ENCODE results near the gene ATG2A.

Gene ATG2A

GRCh38 chr11:64891880-64892279 lies 25.1 kb downstream of the ATG2A start:
- TF ChIP-seq, protein P1, sequence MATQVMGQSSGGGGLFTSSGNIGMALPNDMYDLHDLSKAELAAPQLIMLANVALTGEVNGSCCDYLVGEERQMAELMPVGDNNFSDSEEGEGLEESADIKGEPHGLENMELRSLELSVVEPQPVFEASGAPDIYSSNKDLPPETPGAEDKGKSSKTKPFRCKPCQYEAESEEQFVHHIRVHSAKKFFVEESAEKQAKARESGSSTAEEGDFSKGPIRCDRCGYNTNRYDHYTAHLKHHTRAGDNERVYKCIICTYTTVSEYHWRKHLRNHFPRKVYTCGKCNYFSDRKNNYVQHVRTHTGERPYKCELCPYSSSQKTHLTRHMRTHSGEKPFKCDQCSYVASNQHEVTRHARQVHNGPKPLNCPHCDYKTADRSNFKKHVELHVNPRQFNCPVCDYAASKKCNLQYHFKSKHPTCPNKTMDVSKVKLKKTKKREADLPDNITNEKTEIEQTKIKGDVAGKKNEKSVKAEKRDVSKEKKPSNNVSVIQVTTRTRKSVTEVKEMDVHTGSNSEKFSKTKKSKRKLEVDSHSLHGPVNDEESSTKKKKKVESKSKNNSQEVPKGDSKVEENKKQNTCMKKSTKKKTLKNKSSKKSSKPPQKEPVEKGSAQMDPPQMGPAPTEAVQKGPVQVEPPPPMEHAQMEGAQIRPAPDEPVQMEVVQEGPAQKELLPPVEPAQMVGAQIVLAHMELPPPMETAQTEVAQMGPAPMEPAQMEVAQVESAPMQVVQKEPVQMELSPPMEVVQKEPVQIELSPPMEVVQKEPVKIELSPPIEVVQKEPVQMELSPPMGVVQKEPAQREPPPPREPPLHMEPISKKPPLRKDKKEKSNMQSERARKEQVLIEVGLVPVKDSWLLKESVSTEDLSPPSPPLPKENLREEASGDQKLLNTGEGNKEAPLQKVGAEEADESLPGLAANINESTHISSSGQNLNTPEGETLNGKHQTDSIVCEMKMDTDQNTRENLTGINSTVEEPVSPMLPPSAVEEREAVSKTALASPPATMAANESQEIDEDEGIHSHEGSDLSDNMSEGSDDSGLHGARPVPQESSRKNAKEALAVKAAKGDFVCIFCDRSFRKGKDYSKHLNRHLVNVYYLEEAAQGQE (IDR thresholded peaks at IDR 0.05; ENCODE audit: low read depth), result no peak
- TF ChIP-seq FOXM1 (IDR thresholded peaks at IDR 0.05; ENCODE audit: borderline replicate concordance, low read depth), result no peak

DNA sequence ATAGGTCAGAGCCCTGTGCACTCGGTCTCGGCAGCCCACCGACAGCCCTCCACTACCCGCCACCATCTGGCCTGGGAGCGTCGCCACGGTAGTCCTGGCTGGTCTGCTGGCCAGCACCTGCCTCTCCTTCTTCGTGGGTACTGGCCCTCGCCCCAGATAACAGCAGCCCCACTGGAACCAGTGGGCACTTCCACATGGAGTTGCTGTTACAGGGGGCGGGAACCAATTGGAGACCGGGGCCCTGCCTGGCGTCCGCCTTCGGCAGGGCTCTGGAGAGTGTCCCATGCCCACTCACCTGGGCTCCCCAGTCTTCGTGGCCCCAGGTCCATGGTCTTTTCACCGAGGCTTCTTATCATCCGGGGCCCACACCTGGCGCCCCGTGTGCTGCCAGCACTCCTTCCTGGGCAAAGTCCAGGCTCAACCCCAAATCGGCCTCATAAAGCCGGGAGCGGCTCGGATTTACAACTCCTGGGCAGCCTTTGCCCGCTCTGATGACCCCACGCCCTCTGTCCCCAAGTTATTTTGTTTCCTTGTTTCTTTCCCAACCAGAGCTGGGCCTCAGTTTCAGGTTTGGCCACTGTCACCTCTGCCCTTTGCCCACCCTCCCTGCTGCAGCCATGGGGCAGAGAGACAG lies 25.7 kb downstream of the ATG2A start:
- no peak for TF ChIP-seq ZBTB7A (IDR thresholded peaks at IDR 0.05; ENCODE audit: low read depth)
- no peak for TF ChIP-seq CEBPB (IDR thresholded peaks at IDR 0.05)
- TF ChIP-seq, protein P2, sequence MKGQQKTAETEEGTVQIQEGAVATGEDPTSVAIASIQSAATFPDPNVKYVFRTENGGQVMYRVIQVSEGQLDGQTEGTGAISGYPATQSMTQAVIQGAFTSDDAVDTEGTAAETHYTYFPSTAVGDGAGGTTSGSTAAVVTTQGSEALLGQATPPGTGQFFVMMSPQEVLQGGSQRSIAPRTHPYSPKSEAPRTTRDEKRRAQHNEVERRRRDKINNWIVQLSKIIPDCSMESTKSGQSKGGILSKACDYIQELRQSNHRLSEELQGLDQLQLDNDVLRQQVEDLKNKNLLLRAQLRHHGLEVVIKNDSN (IDR thresholded peaks at IDR 0.05), result no peak
- no peak for TF ChIP-seq EGR1 (IDR thresholded peaks at IDR 0.05)
- TF ChIP-seq, protein P1 (IDR thresholded peaks at IDR 0.05; ENCODE audit: low read depth), result no peak
- TF ChIP-seq TAF1 (IDR thresholded peaks at IDR 0.05; ENCODE audit: low read depth), result no peak
- TF ChIP-seq TCF12 (IDR thresholded peaks at IDR 0.05; ENCODE audit: low read depth), result no peak
- no peak for TF ChIP-seq TEAD4 (IDR thresholded peaks at IDR 0.05)
- no peak for TF ChIP-seq EP300 (IDR thresholded peaks at IDR 0.05; ENCODE audit: borderline replicate concordance)
- no peak for TF ChIP-seq CREB1 (IDR thresholded peaks at IDR 0.05; ENCODE audit: low read depth)
- TF ChIP-seq RAD21 (IDR thresholded peaks at IDR 0.05; ENCODE audit: low read depth), result no peak
- TF ChIP-seq FOXM1 (IDR thresholded peaks at IDR 0.05; ENCODE audit: borderline replicate concordance, low read depth), result no peak

DNA sequence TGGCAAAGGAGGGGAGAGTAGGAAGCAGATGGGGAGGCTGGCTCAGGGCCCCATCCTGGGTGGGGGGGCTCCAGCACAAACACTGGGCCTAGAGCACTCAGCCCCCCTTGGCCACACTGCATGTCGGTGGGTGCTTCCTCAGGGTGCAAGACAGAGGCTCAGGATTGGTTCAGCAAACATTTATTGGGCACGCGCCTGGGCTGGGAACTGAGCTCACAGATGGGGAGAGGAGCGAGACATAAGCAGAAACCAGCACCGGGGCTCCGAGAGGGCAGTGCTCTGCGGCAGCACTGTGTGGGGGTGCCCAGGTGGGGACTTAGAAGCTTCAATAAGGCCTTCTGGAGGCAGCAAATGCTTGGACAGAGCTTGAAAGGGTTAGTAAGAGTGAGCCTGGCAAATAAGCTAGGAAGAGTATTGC lies 26.5 kb downstream of the ATG2A start:
- TF ChIP-seq ZBTB7A (IDR thresholded peaks at IDR 0.05; ENCODE audit: low read depth) (no peak), EP300 (IDR thresholded peaks at IDR 0.05; ENCODE audit: borderline replicate concordance) (no peak), TCF12 (IDR thresholded peaks at IDR 0.05; ENCODE audit: low read depth) (no peak), FOXM1 (IDR thresholded peaks at IDR 0.05; ENCODE audit: borderline replicate concordance, low read depth) (no peak), NFIC (IDR thresholded peaks at IDR 0.05) (no peak), TEAD4 (IDR thresholded peaks at IDR 0.05) (no peak), EGR1 (IDR thresholded peaks at IDR 0.05) (no peak), CREB1 (IDR thresholded peaks at IDR 0.05; ENCODE audit: low read depth) (no peak)
- TF ChIP-seq, protein P2 (IDR thresholded peaks at IDR 0.05), result no peak
- TF ChIP-seq, protein P1 (IDR thresholded peaks at IDR 0.05; ENCODE audit: low read depth), result no peak

DNA sequence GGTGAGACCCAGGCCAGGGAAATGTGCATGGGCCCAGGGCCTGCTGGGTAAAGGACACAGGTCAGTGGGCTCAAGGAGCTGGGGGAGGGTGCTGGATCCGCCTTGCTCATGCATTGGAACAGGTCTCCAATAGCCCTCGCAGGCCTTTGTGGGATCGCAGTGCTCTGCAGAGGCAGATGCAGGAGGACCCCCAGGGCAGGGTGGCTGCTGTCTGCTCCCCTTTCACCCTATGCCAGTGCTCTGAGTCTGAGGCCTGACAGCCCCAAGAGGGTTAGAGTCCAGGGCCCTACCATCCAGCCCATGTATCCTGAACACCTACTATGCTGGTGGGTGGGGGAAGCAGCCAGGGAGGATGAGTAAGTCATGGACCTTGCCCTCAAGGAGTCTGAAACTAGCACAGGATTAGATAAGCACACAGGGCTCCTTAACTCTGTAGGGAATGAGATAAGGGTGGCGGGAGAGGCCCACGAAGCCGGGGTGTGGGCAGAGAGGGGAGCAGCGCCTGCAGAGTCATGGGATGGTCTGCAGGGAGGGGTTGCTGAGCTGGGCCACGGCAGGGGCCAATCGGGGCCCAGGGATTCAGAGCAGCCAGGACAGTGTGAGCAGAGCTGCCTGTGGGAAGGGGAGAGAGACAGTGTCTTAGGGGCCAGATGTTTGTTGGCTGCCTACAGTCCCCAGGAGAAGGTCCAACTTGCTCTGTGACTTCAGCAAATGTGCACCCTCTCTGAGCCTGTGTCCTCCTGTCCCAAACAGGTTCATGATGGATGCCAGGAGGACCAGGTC lies 28.1 kb downstream of the ATG2A start:
- TF ChIP-seq EP300 (IDR thresholded peaks at IDR 0.05; ENCODE audit: borderline replicate concordance) (no peak), NFIC (IDR thresholded peaks at IDR 0.05) (no peak), TCF12 (IDR thresholded peaks at IDR 0.05; ENCODE audit: low read depth) (no peak)

GRCh38 chr11:64888406-64888728 lies 28.6 kb downstream of the ATG2A start:
- TF ChIP-seq TAF1 (IDR thresholded peaks at IDR 0.05; ENCODE audit: low read depth) (no peak), YY1 (IDR thresholded peaks at IDR 0.05; ENCODE audit: low read depth) (no peak), ZBTB7A (IDR thresholded peaks at IDR 0.05; ENCODE audit: low read depth) (no peak), CEBPB (IDR thresholded peaks at IDR 0.05) (no peak), RAD21 (IDR thresholded peaks at IDR 0.05; ENCODE audit: low read depth) (no peak)
- TF ChIP-seq, protein P2 (IDR thresholded peaks at IDR 0.05), result no peak

All from Ishikawa (cell line).